ENCODE measurements around the gene CAPN5.

GRCh38 chr11:77167111-77167626 lies 100.4 kb downstream of the CAPN5 start:
- TF ChIP-seq POLR2A (IDR thresholded peaks at IDR 0.05; ENCODE audit: extremely low read depth, insufficient read length) (no peak), CTCF (IDR thresholded peaks at IDR 0.05; ENCODE audit: low read depth, low read length) (no peak), MAX (IDR thresholded peaks at IDR 0.05; ENCODE audit: low read depth, low read length) (no peak), MYC (IDR thresholded peaks at IDR 0.05; ENCODE audit: low read depth, low read length) (no peak)

Data from NB4 (cell line).